Measurements from ENCODE around the gene FBN2.
"Not testable (repeated sequence)": the region's sequence is repeated elsewhere in the genome, so short reads cannot be mapped to it uniquely, and the experiment has no call there.

Gene FBN2

GRCh38 chr5:128466554-128466953 lies 71.5 kb downstream of the FBN2 start:
- H4K20me1 ChIP-seq = no peaks in the 10 kb centered on the region
- no peak overlapping the region for H3K27ac ChIP-seq
- no peaks in the 10 kb centered on the region for H3K9me3 ChIP-seq
- TF ChIP-seq Cebpa-rat (IDR thresholded peaks at IDR 0.05) = no peak
- no peak overlapping the region for H3K9ac ChIP-seq
- H3K36me3 ChIP-seq = no peaks in the 10 kb centered on the region
- no peak overlapping the region for H3K4me3 ChIP-seq
- H3K27me3 ChIP-seq = no peaks in the 10 kb centered on the region
- H3K4me2 ChIP-seq = no peak overlapping the region
- no peaks in the 10 kb centered on the region for H3K4me1 ChIP-seq

GRCh38 chr5:128464596-128464995 lies 73.4 kb downstream of the FBN2 start:
- Histone ChIP-seq H3K4me2 (no peak overlapping the region), H3K9me3 (peaks cover 11% of the 10 kb centered on the region), H3K4me3 (no peak overlapping the region), H3K4me1 (no peaks in the 10 kb centered on the region), H3K36me3 (no peaks in the 10 kb centered on the region), H3K27ac (no peak overlapping the region), H3K27me3 (no peaks in the 10 kb centered on the region), H3K9ac (no peak overlapping the region), H4K20me1 (no peaks in the 10 kb centered on the region)
- no peak for TF ChIP-seq Cebpa-rat (IDR thresholded peaks at IDR 0.05)

DNA sequence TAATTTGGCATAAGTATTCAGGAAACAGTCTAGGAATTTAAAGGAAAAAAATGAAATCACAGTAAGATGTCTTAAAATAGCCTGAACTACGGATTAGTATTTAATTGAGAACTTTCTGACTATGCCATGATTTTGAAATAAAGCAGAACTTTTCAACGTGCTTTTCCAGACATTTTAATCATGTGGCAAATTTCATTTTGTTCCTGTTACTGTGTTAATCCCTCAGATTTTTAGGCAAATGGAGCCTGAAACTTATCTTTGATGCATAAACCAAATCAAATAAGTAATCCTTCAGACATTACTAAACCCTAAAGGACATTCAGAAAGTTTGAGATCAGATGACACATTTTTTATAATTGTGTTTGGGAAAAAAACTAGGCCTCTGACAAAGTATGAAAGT lies 75.7 kb downstream of the FBN2 start:
- Histone ChIP-seq H3K9me3 (peaks cover 13% of the 10 kb centered on the region), H3K27ac (no peak overlapping the region), H3K4me1 (no peaks in the 10 kb centered on the region), H3K9ac (no peak overlapping the region), H3K4me3 (no peak overlapping the region), H3K36me3 (no peaks in the 10 kb centered on the region), H3K4me2 (no peak overlapping the region), H4K20me1 (no peaks in the 10 kb centered on the region), H3K27me3 (no peaks in the 10 kb centered on the region)
- TF ChIP-seq Cebpa-rat (IDR thresholded peaks at IDR 0.05) = no peak

- not testable (repeated sequence) for H3K27ac ChIP-seq, H3K27me3 ChIP-seq, H3K36me3 ChIP-seq, H3K4me3 ChIP-seq, H3K4me2 ChIP-seq, H4K20me1 ChIP-seq, H3K9ac ChIP-seq
- H3K9me3 ChIP-seq = peaks cover 13% of the 10 kb centered on the region
- peaks cover 42% of the 10 kb centered on the region for H3K4me1 ChIP-seq
These were observed 80.7 kb downstream of the FBN2 start for GRCh38 chr5:128457147-128457915.

GRCh38 chr5:128455841-128456361 lies 82.1 kb downstream of the FBN2 start:
- H3K4me2 ChIP-seq = peak overlapping the region; percentile 75
- H3K36me3 ChIP-seq = no peaks in the 10 kb centered on the region

DNA sequence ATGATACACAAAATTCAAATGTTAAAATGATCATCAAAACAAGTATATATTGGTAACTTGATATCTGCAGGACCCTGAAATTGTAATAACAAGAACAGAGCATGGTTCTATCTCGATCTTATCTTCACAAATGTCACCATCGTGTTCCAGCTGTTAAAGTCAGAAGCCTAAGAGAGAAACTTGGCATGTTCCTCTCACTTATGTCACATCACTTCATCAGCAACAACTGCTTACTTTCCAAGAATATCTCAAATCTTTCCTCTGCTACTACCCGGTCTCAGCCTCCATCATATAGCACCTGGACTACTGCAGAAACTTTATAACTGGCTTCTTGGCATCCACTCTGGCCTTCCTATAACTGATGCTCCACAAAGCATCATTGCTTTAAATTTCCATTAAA lies 84.9 kb downstream of the FBN2 start:
- H3K27me3 ChIP-seq = no peaks in the 10 kb centered on the region
- H4K20me1 ChIP-seq = no peaks in the 10 kb centered on the region
- H3K4me2 ChIP-seq = peak overlapping the region; percentile 56
- H3K27ac ChIP-seq = 0 out of 2 replicates have a peak overlapping the region, but pooled peaks have one; percentile 22
- H3K4me3 ChIP-seq = no peak overlapping the region
- H3K9ac ChIP-seq = no peak overlapping the region
- no peak for TF ChIP-seq Cebpa-rat (IDR thresholded peaks at IDR 0.05)
- peaks cover 8% of the 10 kb centered on the region for H3K9me3 ChIP-seq
- H3K36me3 ChIP-seq = no peaks in the 10 kb centered on the region
- peaks cover 42% of the 10 kb centered on the region for H3K4me1 ChIP-seq

More at GRCh38 chr5:128455841-128456361, 82.1 kb downstream of the FBN2 start:
- Histone ChIP-seq H3K4me1 (peaks cover 42% of the 10 kb centered on the region), H3K4me3 (no peak overlapping the region), H3K9ac (no peak overlapping the region), H3K27me3 (no peaks in the 10 kb centered on the region), H3K9me3 (peaks cover 13% of the 10 kb centered on the region), H4K20me1 (no peaks in the 10 kb centered on the region), H3K27ac (0 out of 2 replicates have a peak overlapping the region, but pooled peaks have one; percentile 31)
- TF ChIP-seq Cebpa-rat (IDR thresholded peaks at IDR 0.05) = no peak

GRCh38 chr5:128447224-128447623 lies 90.8 kb downstream of the FBN2 start:
- H3K4me1 ChIP-seq, H4K20me1 ChIP-seq, H3K4me2 ChIP-seq, H3K36me3 ChIP-seq, H3K27me3 ChIP-seq, H3K9ac ChIP-seq, H3K27ac ChIP-seq, H3K4me3 ChIP-seq: not testable (repeated sequence)
- H3K9me3 ChIP-seq = peaks cover 29% of the 10 kb centered on the region

- H4K20me1 ChIP-seq = no peaks in the 10 kb centered on the region
- no peaks in the 10 kb centered on the region for H3K27me3 ChIP-seq
- H3K4me1 ChIP-seq = no peaks in the 10 kb centered on the region
- no peak overlapping the region for H3K9ac ChIP-seq
- no peak overlapping the region for H3K4me2 ChIP-seq
- no peak overlapping the region for H3K4me3 ChIP-seq
- H3K27ac ChIP-seq = no peak overlapping the region
- peaks cover 9% of the 10 kb centered on the region; the same call in 1 of the 2 replicates for H3K9me3 ChIP-seq
- H3K36me3 ChIP-seq = no peaks in the 10 kb centered on the region
- TF ChIP-seq Cebpa-rat (IDR thresholded peaks at IDR 0.05) = no peak
These were observed 96.1 kb downstream of the FBN2 start for GRCh38 chr5:128441941-128442350.

DNA sequence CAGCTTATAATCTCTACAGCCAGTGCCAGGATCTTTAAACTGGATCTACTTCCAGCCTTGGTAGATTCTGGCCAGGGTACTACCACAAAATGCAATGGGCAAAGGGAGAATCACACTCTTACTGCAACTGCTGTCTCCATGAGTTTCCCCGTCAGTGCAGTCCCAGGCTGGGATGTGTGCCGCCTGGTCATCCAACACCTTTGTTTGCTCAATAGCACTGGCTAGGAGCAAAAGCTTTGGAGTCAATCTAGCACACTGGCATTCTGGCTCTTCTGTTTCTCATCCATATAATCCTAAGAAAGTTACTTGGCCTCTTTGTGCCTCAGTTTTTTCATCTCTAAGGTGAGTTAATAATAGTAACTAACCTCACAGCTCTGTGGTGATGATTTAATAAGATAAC lies 96.9 kb downstream of the FBN2 start:
- Histone ChIP-seq H3K4me2 (no peak overlapping the region), H3K4me1 (no peaks in the 10 kb centered on the region), H3K27ac (no peak overlapping the region), H3K36me3 (no peaks in the 10 kb centered on the region), H3K9me3 (peaks cover 1% of the 10 kb centered on the region; the same call in 1 of the 2 replicates), H4K20me1 (no peaks in the 10 kb centered on the region), H3K27me3 (no peaks in the 10 kb centered on the region), H3K9ac (no peak overlapping the region), H3K4me3 (no peak overlapping the region)
- no peak for TF ChIP-seq Cebpa-rat (IDR thresholded peaks at IDR 0.05)

- H3K9me3 ChIP-seq = no peaks in the 10 kb centered on the region
- no peaks in the 10 kb centered on the region for H3K4me1 ChIP-seq
- no peaks in the 10 kb centered on the region for H3K36me3 ChIP-seq
- no peaks in the 10 kb centered on the region for H3K27me3 ChIP-seq
- no peak overlapping the region for H3K4me3 ChIP-seq
- H3K4me2 ChIP-seq = no peak overlapping the region
- TF ChIP-seq Cebpa-rat (IDR thresholded peaks at IDR 0.05) = no peak
- H3K9ac ChIP-seq = no peak overlapping the region
- no peaks in the 10 kb centered on the region for H4K20me1 ChIP-seq
- no peak overlapping the region for H3K27ac ChIP-seq
These were observed 101.3 kb downstream of the FBN2 start for GRCh38 chr5:128436749-128437188.
